SK-N-SH treated with all-trans-retinoic acid at 6 μM for 48 hours (cell line): ENCODE measurements around the gene FAM114A1.
A peak's percentile ranks its signal among the peaks of the same experiment; 100 is the strongest.

Source experiments
- ATAC-seq: fragments of 200-7000 bp; cut with Tn5 transposase; 3 replicates; pipeline ENCODE4 v1.9.1; 2020; ENCODE audit warnings: mild to moderate bottlenecking, moderate library complexity
- ARNTL ChIP-seq: fragments of 450-650 bp; formaldehyde crosslinking; IDR thresholded peaks from 2 replicates; pipeline ENCODE4 v1.5.0; 2020; ENCODE audit warnings: low read depth, mild to moderate bottlenecking, moderate library complexity, borderline replicate concordance
- BACH2 ChIP-seq: fragments of 250-450 bp; sonication (Bioruptor Pico); IDR thresholded peaks from 2 replicates; pipeline ENCODE4 v1.9.0; 2021; ENCODE audit warnings: mild to moderate bottlenecking, borderline replicate concordance
- CREB5 ChIP-seq: fragments of 250-450 bp; sonication (Bioruptor Pico); IDR thresholded peaks from 2 replicates; pipeline ENCODE4 v1.5.1; 2020; ENCODE audit warnings: low read depth, mild to moderate bottlenecking, moderate library complexity
- CSDC2 ChIP-seq: fragments of 250-450 bp; sonication (Bioruptor Pico); IDR thresholded peaks from 2 replicates; pipeline ENCODE4 v1.5.0; 2020; ENCODE audit warnings: mild to moderate bottlenecking, moderate library complexity
- CSRNP3 ChIP-seq: fragments of 250-450 bp; sonication (Bioruptor Pico); IDR thresholded peaks from 2 replicates; pipeline ENCODE4 v1.5.1; 2021; ENCODE audit warnings: mild to moderate bottlenecking, moderate library complexity
- ESRRG ChIP-seq: fragments of 250-450 bp; sonication (Bioruptor Pico); IDR thresholded peaks from 2 replicates; pipeline ENCODE4 v1.6.1; 2021; ENCODE audit warnings: mild to moderate bottlenecking
- GLIS3 ChIP-seq: fragments of 250-450 bp; sonication (Bioruptor Pico); IDR thresholded peaks from 2 replicates; pipeline ENCODE4 v1.5.0; 2020; ENCODE audit warnings: mild to moderate bottlenecking, moderate library complexity
- ISL1 ChIP-seq: fragments of 250-450 bp; sonication (Bioruptor Pico); IDR thresholded peaks from 2 replicates; pipeline ENCODE4 v2.1.2; 2022; ENCODE audit warnings: mild to moderate bottlenecking, moderate library complexity
- OSR1 ChIP-seq: fragments of 250-450 bp; sonication (Bioruptor Pico); IDR thresholded peaks from 2 replicates; pipeline ENCODE4 v1.8.0; 2022; ENCODE audit warnings: moderate library complexity, mild to moderate bottlenecking, inconsistent platforms
- PATZ1 ChIP-seq: fragments of 250-450 bp; sonication (Bioruptor Pico); IDR thresholded peaks from 2 replicates; pipeline ENCODE4 v1.8.0; 2020; ENCODE audit warnings: mild to moderate bottlenecking, moderate library complexity, borderline replicate concordance
- POU6F1 ChIP-seq: fragments of 250-450 bp; sonication (Bioruptor Pico); IDR thresholded peaks from 2 replicates; pipeline ENCODE4 v1.8.0; 2021; ENCODE audit warnings: low read depth, mild to moderate bottlenecking, moderate library complexity, borderline replicate concordance
- PPARA ChIP-seq: fragments of 250-450 bp; sonication (Bioruptor Pico); IDR thresholded peaks from 2 replicates; pipeline ENCODE4 v1.5.0; 2020; ENCODE audit warnings: mild to moderate bottlenecking, borderline replicate concordance
- RARB ChIP-seq: fragments of 250-450 bp; sonication (Bioruptor Pico); IDR thresholded peaks from 2 replicates; pipeline ENCODE4 v1.8.0; 2021; ENCODE audit warnings: mild to moderate bottlenecking, moderate library complexity
- TCF4 ChIP-seq: fragments of 250-450 bp; sonication (Bioruptor Pico); IDR thresholded peaks from 2 replicates; pipeline ENCODE4 v1.8.0; 2021; ENCODE audit warnings: mild to moderate bottlenecking, moderate library complexity, borderline replicate concordance
- ZC3H10 ChIP-seq: fragments of 250-450 bp; sonication (Bioruptor Pico); IDR thresholded peaks from 2 replicates; pipeline ENCODE4 v1.5.1; 2021; ENCODE audit warnings: mild to moderate bottlenecking, moderate library complexity
- ZFP3 ChIP-seq: fragments of 250-450 bp; sonication (Bioruptor Pico); IDR thresholded peaks from 2 replicates; pipeline ENCODE4 v1.5.0; 2020; ENCODE audit warnings: mild to moderate bottlenecking, moderate library complexity
- ZNF565 ChIP-seq: fragments of 450-650 bp; formaldehyde crosslinking; conservative IDR thresholded peaks from 2 replicates; pipeline ENCODE4 v1.5.0; 2020; ENCODE audit warnings: low read depth, mild to moderate bottlenecking, moderate library complexity
- ZNF70 ChIP-seq: fragments of 450-650 bp; formaldehyde crosslinking; IDR thresholded peaks from 2 replicates; pipeline ENCODE4 v1.5.0; 2020; ENCODE audit warnings: mild to moderate bottlenecking, moderate library complexity
- ZNF8 ChIP-seq: fragments of 450-650 bp; formaldehyde crosslinking; IDR thresholded peaks from 2 replicates; pipeline ENCODE4 v1.5.0; 2020; ENCODE audit warnings: mild to moderate bottlenecking, moderate library complexity

FAM114A1 gene

GRCh38 chr4:38860788-38861424 is 6.7 kb upstream of the FAM114A1 start:
- TF ChIP-seq BACH2 (CRISPR knock-in tag) (no peak), GLIS3 (CRISPR knock-in tag) (no peak), RARB (CRISPR knock-in tag) (no peak), ZFP3 (CRISPR knock-in tag) (no peak), OSR1 (CRISPR knock-in tag) (no peak), CREB5 (CRISPR knock-in tag) (no peak), PPARA (CRISPR knock-in tag) (no peak), ZNF70 (CRISPR knock-in tag) (no peak), ARNTL (CRISPR knock-in tag) (no peak), POU6F1 (no peak), ISL1 (CRISPR knock-in tag) (no peak), ESRRG (no peak), ZNF565 (CRISPR knock-in tag) (no peak), ZC3H10 (no peak), CSRNP3 (no peak)
- ATAC-seq, result peak; percentile 60

GRCh38 chr4:38861791-38862190 is 5.8 kb upstream of the FAM114A1 start:
- TF ChIP-seq POU6F1 (no peak), CSDC2 (CRISPR knock-in tag) (no peak), ISL1 (CRISPR knock-in tag) (no peak), BACH2 (CRISPR knock-in tag) (no peak)
- no peak for ATAC-seq

- no peak for TF ChIP-seq ARNTL (CRISPR knock-in tag)
- TF ChIP-seq ZC3H10, result no peak
- TF ChIP-seq CSRNP3, result no peak
- no peak for TF ChIP-seq TCF4 (CRISPR knock-in tag)
- no peak for TF ChIP-seq POU6F1
- no peak for TF ChIP-seq PATZ1 (CRISPR knock-in tag)
- TF ChIP-seq ESRRG, result no peak
- no peak for TF ChIP-seq CSDC2 (CRISPR knock-in tag)
- TF ChIP-seq ZNF8, result no peak
- TF ChIP-seq ZNF70 (CRISPR knock-in tag), result no peak
- no peak for TF ChIP-seq GLIS3 (CRISPR knock-in tag)
- TF ChIP-seq, all 23 proteins: peak for 0
- ATAC-seq, result no peak
Measured at GRCh38 chr4:38865445-38865844, 2.2 kb upstream of the FAM114A1 start.
